ENCODE measurements around the gene NPHS1. TPM values are rescaled to one million over a fixed set of nuclear protein-coding genes. Genes with fewer than 3 reads are reported as not detected.
A peak's percentile ranks its signal among the peaks of the same experiment; 100 is the strongest.

NPHS1 gene
- total RNA-seq, 1 experiment from 2014 or later: not detected

DNA sequence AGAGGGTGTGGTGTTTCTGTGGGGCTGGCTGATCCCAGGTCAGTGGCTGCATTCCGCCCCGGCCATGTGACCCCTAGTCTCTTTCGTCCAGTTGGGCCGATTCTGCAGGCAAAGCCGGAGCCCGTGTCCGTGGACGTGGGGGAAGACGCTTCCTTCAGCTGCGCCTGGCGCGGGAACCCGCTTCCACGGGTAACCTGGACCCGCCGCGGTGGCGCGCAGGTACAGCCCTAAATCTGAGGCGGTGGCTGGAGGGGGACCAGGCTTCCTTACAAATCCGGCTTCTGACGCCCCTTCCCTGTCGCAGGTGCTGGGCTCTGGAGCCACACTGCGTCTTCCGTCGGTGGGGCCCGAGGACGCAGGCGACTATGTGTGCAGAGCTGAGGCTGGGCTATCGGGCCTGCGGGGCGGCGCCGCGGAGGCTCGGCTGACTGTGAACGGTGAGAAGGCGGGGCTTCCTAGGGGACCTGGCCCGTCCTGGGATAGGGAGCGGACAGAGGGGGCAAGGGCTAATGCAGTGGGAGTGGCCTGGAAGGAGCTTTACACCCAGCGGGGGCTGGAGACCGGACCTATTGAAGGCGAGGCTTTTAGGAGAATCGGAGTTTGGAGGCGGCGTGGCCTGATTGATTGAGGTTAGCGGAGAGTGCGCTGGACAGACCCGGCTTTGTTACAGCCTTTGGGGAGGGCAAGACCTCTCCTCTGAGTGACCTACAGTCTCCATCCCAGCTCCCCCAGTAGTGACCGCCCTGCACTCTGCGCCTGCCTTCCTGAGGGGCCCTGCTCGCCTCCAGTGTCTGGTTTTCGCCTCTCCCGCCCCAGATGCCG, 8.7 kb upstream of the NPHS1 start:
- H3K4me3 Mint-ChIP-seq (ENCODE audit: unreplicated experiment): peak overlapping the region; percentile 65
- DNase-seq: peak; percentile 70 to 81
- intact Hi-C loops (cut with micrococcal nuclease; ENCODE audit: unreplicated experiment): no loop called here
- H3K27me3 ChIP-seq (replicated peaks; ENCODE audit: control insufficient read depth, insufficient read depth, low read length): no peaks in the 10 kb centered on the region; the same call in 1 of the 2 replicates
- no peaks in the 10 kb centered on the region for H3K9me3 ChIP-seq
- TF ChIP-seq, protein P1, sequence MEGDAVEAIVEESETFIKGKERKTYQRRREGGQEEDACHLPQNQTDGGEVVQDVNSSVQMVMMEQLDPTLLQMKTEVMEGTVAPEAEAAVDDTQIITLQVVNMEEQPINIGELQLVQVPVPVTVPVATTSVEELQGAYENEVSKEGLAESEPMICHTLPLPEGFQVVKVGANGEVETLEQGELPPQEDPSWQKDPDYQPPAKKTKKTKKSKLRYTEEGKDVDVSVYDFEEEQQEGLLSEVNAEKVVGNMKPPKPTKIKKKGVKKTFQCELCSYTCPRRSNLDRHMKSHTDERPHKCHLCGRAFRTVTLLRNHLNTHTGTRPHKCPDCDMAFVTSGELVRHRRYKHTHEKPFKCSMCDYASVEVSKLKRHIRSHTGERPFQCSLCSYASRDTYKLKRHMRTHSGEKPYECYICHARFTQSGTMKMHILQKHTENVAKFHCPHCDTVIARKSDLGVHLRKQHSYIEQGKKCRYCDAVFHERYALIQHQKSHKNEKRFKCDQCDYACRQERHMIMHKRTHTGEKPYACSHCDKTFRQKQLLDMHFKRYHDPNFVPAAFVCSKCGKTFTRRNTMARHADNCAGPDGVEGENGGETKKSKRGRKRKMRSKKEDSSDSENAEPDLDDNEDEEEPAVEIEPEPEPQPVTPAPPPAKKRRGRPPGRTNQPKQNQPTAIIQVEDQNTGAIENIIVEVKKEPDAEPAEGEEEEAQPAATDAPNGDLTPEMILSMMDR (IDR thresholded peaks at IDR 0.05; ENCODE audit: insufficient read depth in 1 of 2, low read depth in 1 of 2, low read length in 1 of 2, severe bottlenecking in 1 of 2, unreplicated experiment in 1 of 2): no peak
- no peak overlapping the region for H3K27ac Mint-ChIP-seq (ENCODE audit: unreplicated experiment)
- peaks cover 13% of the 10 kb centered on the region for H3K4me1 ChIP-seq
- no TSS peak for BruUV-seq (replicated peaks)
- ChIA-PET CTCF (interaction anchor here (0.6 to 0.7 kb wide), 2 partner anchors 9 to 41 kb away, joined by 3 to 5 read pairs; partner anchors contain the start of gene NPHS1), POLR2A (no interaction called here)
- peaks cover 9% of the 10 kb centered on the region for H3K4me1 Mint-ChIP-seq (ENCODE audit: low read depth, unreplicated experiment)
- no peaks in the 10 kb centered on the region for H3K36me3 ChIP-seq (ENCODE audit: control insufficient read depth, insufficient read depth, low read length)
- H3K27me3 Mint-ChIP-seq (ENCODE audit: insufficient read depth, unreplicated experiment): peaks cover 15% of the 10 kb centered on the region
- no peak overlapping the region for H3K4me3 ChIP-seq (ENCODE audit: low read depth, low read length)
- peaks cover 7% of the 10 kb centered on the region for H3K36me3 Mint-ChIP-seq (ENCODE audit: insufficient read depth, unreplicated experiment)
- H3K9me3 Mint-ChIP-seq (ENCODE audit: unreplicated experiment): no peaks in the 10 kb centered on the region

DNA sequence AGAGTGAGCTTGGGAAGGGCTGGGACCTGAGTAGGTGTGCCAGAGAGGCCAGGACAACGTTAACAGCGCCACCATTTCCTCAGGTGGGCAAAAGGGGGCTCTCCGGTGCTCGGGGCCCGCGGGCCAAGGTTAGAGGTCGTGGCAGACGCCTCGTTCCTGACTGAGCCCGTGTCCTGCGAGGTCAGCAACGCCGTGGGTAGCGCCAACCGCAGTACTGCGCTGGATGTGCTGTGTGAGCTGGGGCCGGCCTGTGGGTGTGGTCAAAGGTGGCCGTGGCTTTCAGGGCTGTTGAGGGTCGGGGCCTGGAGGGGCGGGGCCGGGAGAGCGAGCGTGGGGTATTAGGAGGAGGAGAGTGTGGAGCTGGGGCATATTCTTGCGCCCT, 8.1 kb upstream of the NPHS1 start:
- intact Hi-C loops (cut with micrococcal nuclease; ENCODE audit: unreplicated experiment): no loop called here
- Mint-ChIP-seq H3K27me3 (ENCODE audit: insufficient read depth, unreplicated experiment) (peaks cover 9% of the 10 kb centered on the region), H3K27ac (ENCODE audit: unreplicated experiment) (no peak overlapping the region), H3K4me1 (ENCODE audit: low read depth, unreplicated experiment) (peaks cover 9% of the 10 kb centered on the region), H3K36me3 (ENCODE audit: insufficient read depth, unreplicated experiment) (peaks cover 7% of the 10 kb centered on the region), H3K4me3 (ENCODE audit: unreplicated experiment) (no peak overlapping the region), H3K9me3 (ENCODE audit: unreplicated experiment) (no peaks in the 10 kb centered on the region)
- ChIA-PET POLR2A (no interaction called here), CTCF (interaction anchor here (0.6 to 0.7 kb wide), 2 partner anchors 9 to 40 kb away, joined by 5 read pairs; no protein-coding TSS in a partner anchor)
- TF ChIP-seq, protein P1 (IDR thresholded peaks at IDR 0.05; ENCODE audit: insufficient read depth in 1 of 2, low read depth in 1 of 2, low read length in 1 of 2, severe bottlenecking in 1 of 2, unreplicated experiment in 1 of 2): no peak
- no peak for DNase-seq
- Histone ChIP-seq H3K9me3 (no peaks in the 10 kb centered on the region), H3K27me3 (replicated peaks; ENCODE audit: control insufficient read depth, insufficient read depth, low read length) (no peaks in the 10 kb centered on the region; the same call in 1 of the 2 replicates), H3K4me1 (peaks cover 17% of the 10 kb centered on the region), H3K36me3 (ENCODE audit: control insufficient read depth, insufficient read depth, low read length) (no peaks in the 10 kb centered on the region), H3K4me3 (ENCODE audit: low read depth, low read length) (no peak overlapping the region)
- no TSS peak for BruUV-seq (replicated peaks)

DNA sequence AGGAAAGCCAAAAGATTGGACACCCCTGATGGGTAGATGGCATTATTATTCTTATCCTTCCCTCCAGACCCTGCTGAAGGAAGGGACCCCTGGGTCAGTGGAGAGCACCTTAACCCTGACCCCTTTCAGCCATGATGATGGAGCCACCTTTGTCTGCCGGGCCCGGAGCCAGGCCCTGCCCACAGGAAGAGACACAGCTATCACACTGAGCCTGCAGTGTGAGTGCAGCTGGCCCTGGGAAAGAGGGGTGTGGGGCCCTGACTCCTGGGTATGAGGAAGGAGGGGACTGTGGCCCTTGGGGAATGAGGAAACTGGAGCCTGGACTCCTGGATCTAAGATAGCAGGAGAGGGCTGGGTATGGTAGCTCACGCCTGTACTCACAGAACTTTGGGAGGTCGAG, 7.1 kb upstream of the NPHS1 start:
- no peak overlapping the region for H3K4me3 ChIP-seq (ENCODE audit: low read depth, low read length)
- intact Hi-C loops (cut with micrococcal nuclease; ENCODE audit: unreplicated experiment): no loop called here
- no peak overlapping the region for H3K27ac Mint-ChIP-seq (ENCODE audit: unreplicated experiment)
- TF ChIP-seq, protein P1 (IDR thresholded peaks at IDR 0.05; ENCODE audit: insufficient read depth in 1 of 2, low read depth in 1 of 2, low read length in 1 of 2, severe bottlenecking in 1 of 2, unreplicated experiment in 1 of 2): no peak
- DNase-seq: no peak
- ChIA-PET CTCF (interaction anchor here (0.6 kb wide), 2 partner anchors 50 to 83 kb away, joined by 6 to 10 read pairs; no protein-coding TSS in a partner anchor), POLR2A (no interaction called here)
- no peaks in the 10 kb centered on the region for H3K9me3 Mint-ChIP-seq (ENCODE audit: unreplicated experiment)
- no TSS peak for BruUV-seq (replicated peaks)
- no peaks in the 10 kb centered on the region; the same call in 1 of the 2 replicates for H3K27me3 ChIP-seq (replicated peaks; ENCODE audit: control insufficient read depth, insufficient read depth, low read length)
- H3K4me1 Mint-ChIP-seq (ENCODE audit: low read depth, unreplicated experiment): peaks cover 14% of the 10 kb centered on the region
- H3K36me3 ChIP-seq (ENCODE audit: control insufficient read depth, insufficient read depth, low read length): no peaks in the 10 kb centered on the region
- H3K4me1 ChIP-seq: peaks cover 17% of the 10 kb centered on the region
- peaks cover 7% of the 10 kb centered on the region for H3K36me3 Mint-ChIP-seq (ENCODE audit: insufficient read depth, unreplicated experiment)
- H3K27me3 Mint-ChIP-seq (ENCODE audit: insufficient read depth, unreplicated experiment): peaks cover 9% of the 10 kb centered on the region
- no peak overlapping the region for H3K4me3 Mint-ChIP-seq (ENCODE audit: unreplicated experiment)
- H3K9me3 ChIP-seq: no peaks in the 10 kb centered on the region

All from Caco-2 (cell line).